HG02840 (cell line): ENCODE data around the gene IRF1.
"Not testable (repeated sequence)": the region's sequence is repeated elsewhere in the genome, so short reads cannot be mapped to it uniquely, and the experiment has no call there.

ENCODE experiments used
- ATAC-seq: cut with Tn5 transposase; IDR thresholded peaks from one replicate; pipeline ENCODE4 v1.9.1; 2021; ENCODE audit warnings: mild to moderate bottlenecking, moderate library complexity, moderate number of reproducible peaks; ENCODE audit not compliant: unreplicated experiment, low FRiP score

The IRF1 gene, protein sequence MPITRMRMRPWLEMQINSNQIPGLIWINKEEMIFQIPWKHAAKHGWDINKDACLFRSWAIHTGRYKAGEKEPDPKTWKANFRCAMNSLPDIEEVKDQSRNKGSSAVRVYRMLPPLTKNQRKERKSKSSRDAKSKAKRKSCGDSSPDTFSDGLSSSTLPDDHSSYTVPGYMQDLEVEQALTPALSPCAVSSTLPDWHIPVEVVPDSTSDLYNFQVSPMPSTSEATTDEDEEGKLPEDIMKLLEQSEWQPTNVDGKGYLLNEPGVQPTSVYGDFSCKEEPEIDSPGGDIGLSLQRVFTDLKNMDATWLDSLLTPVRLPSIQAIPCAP

GRCh38 chr5:132490484-132491367 lies at the start of gene IRF1:
TSS of gene IRF1 (minus strand) at chr5:132490773. CDS start at chr5:132489478, 1,295 bp downstream.
- ATAC-seq = peak; percentile 72

DNA sequence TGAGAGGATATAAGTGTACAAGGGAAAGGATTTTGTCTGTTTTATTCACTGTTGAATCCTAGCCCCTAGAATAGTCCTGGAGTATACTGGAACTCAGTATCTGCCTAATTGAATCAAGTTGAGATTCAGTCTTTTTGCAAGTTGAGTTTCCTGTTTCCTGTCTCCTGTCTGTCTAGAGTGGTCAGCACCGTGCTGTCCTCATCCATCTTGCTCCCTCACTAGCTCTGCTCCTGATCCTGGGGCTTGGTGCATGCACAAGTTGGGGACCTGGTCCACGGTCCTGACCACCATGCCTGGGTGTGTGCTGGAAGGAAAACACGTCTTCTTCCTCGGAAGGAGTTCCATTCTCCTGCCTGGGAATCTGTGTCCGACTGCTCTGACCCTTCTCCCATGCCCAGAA lies 49.6 kb upstream of the IRF1 start:
- ATAC-seq = no peak

DNA sequence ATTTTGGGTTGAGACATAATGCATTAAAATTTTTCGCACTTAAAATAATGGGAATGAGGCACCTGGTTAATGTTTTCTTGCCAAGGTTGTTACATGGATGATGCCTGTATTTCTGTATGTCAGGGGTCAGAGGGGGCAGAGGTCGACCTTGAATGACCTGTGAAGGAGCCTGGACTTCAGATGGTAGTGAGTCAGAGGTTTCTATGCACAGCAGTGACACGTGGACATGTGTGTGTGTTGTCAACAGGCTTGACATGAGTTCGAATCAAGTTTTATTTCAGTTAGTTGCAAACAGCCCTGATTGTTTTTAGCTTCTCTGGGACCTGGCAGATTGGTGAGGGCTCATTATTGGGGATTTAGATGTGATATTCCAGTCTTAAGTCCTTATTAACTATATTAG lies 49.1 kb upstream of the IRF1 start:
- no peak for ATAC-seq

DNA sequence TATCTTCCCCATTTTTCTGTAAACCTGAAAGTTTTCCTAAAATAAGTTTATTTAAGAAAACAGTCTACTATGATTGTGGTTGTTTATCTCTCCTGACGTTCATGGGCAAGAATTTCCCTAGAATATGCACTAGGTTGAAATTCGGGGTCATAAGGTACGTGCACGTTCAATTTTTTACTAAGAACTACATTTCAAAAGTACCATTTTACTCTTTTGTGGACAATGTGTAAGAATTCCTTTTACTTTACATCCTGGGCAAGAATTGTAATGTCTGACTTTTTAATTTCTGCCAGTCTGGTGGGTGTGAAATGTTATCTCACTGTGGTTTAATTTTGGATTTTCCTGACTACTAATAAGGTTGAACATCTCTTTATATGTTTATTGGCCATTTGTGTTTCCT lies 40.4 kb upstream of the IRF1 start:
- no peak for ATAC-seq

- no peak for ATAC-seq
Measured at GRCh38 chr5:132528866-132529634, 38.5 kb upstream of the IRF1 start.

- ATAC-seq = no peak
Measured at GRCh38 chr5:132528021-132528420, 37.4 kb upstream of the IRF1 start.

DNA sequence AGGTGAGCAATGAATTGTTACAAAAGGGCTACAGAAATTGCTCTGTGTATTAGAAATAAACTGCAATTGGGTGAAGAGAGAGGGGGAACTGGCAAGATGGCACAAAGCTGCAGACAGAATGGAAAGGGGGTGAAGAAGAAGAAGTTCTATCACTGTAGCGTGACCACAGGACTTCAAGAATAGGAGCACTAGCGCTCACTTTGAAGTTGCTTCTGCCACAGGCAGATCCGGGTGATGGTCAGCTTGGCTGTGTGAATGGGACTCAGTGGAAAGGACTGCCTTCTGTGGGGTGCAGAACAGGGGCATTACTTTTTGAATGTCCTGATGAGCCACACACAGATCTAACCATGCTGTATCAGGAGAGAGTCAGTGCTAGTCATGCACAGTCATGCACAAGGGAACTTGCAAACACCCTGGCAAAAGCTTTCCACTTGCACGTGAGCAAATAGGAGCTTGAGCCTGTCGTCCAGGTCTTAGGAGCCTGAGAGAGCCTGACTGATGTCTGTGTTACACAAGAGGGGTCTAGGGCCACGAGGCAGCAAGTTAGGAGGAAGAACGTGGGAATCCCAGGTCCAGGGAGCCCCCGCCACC lies 36.5 kb upstream of the IRF1 start:
- no peak for ATAC-seq

DNA sequence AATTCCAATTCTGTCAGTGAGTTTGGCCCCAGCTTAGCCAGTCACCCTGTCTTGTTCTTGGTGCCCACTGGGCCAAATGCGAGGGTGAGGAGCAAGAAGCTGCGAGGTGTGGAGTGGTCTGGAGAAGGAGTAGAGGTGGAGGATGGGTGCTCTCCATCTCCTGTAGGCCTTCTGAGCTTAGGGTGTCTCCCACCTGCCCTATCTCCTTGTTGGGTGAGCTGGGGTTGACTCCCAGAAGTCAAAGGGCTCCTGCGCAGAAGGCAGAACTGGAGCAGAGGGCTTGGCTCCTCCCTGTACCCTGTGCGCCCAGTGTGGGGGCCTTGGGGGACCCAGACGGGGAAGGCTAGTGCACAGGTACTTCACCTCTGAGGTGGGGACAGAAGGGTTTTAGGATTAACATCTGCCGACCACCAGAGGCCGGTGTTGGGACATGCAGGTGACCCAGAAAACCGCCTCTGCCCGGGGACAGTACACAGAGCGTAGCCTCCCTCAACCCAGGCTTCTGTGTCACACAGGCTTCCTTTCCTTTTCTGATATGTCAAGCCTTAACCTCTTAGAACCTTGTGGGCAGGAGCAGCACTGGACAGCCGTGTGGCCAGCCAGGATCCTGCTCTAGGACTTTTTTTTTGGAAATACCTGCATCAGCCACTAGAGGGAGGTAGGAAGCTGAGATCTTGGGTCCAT lies 35.9 kb upstream of the IRF1 start:
- no peak for ATAC-seq

DNA sequence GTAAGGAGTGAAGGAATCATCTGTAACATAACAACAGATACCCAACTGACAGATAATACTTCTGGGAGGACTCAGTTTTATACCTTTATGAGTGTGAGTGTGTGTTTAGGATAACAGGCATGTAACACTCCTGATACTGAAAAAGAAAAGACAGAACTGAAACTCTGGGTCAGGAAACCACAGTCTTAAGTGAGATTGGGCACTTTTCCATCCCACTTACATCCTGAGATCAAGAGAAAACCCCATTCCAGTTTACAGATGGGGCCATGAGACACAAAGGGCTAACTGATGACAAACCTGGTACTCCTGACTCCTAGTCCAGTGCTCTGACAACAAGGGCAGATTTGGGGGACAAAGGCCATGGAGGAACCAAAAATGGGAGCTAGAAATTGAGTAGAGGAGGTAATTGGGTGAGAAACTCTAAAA lies 34.7 kb upstream of the IRF1 start:
- ATAC-seq = peak; percentile 64

DNA sequence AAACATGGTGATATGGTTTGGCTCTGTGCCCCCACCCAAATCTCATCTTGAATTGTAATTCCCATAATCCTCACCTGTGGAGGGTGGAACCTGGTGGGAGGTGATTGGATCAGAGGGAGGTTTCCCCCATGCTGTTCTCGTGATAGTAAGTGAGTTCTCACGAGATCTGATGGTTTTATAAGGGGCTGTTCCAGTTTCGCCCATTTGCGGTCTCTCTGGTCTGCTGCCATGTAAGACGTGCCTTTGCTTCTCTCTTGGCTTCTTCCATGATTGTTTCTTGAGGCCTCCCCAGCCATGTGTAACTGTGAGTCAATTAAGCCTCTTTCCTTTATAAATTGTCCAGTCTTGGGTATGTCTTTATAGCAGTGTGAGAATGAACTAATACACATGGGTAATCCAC lies 34.3 kb upstream of the IRF1 start:
- ATAC-seq = not testable (repeated sequence)

GRCh38 chr5:132522067-132522466 lies 31.5 kb upstream of the IRF1 start:
- ATAC-seq = not testable (repeated sequence)

DNA sequence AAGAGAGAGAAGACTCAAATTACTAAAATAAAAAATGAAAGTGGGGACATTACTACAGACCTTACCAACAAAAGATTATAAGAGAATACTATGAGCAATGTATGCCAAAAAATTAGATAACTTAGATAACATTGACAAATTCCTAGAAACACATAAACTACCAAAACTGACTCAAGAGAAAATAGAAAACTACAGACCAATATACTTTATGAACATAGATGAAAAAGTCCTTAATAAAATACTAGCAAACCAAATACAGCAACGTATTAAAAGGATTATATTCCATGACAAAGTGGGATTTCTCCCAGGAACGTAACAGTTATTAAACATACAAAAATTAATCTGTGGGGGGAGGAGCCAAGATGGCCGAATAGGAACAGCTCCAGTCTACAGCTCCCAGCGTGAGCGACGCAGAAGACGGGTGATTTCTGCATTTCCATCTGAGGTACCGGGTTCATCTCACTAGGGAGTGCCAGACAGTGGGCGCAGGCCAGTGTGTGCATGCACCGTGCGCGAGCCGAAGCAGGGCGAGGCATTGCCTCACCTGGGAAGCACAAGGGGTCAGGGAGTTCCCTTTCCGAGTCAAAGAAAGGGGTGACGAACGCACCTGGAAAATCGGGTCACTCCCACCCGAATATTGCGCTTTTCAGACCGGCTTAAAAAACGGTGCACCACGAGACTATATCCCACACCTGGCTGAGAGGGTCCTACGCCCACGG lies 23.2 kb upstream of the IRF1 start:
- not testable (repeated sequence) for ATAC-seq

GRCh38 chr5:132510076-132510475 lies 19.5 kb upstream of the IRF1 start:
- ATAC-seq = no peak

GRCh38 chr5:132506094-132506692 lies 15.6 kb upstream of the IRF1 start:
- ATAC-seq = no peak

- no peak for ATAC-seq
Measured at GRCh38 chr5:132505641-132506040, 15.1 kb upstream of the IRF1 start.

- ATAC-seq = no peak
Measured at GRCh38 chr5:132504746-132505145, 14.2 kb upstream of the IRF1 start.

- no peak for ATAC-seq
Measured at GRCh38 chr5:132503244-132503643, 12.7 kb upstream of the IRF1 start.

DNA sequence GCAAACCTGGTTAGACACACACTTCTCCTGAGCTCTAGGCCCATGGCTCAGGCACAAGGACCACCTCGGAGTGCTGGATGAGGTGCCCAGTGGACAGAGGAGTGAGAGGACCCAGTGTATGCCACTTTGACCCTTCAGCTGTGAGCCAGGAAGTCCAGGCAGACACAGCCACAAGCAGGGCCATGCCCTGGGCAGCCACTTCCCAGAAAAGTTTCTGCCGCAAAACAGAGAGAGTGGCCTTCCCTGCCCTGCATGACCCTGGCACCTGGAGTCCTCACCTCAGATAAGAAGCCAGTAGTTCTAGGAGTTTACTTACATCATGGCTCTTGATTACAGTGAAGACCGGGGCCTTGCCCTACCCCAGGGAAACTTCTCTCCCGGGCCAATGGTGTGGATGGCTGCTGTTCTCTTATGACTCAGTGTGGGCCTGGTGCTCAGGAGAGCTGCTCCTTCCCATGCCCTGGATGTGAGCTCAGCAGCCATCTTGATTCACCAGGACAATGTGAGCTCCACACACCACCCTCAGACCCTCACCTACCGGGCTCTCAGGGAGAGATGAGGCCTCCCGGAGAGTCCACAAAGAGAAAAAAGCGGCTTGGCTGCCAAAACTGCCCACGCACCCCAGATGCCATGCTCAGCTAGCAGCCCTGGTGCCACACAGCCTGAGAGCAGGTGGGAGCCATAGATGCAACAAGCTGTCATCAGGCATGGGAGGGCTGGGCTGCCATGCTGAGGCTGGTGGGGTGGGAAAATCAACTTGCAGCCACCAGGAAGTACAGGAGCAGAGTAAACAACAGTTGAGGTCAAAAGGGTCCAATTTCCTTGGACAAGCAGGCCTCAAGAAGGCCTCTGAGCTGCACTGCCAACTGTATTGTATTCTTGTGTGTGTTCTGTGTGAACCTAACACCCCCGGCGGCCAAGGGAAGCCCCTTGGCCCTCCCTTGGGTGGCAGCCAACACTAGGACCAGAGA lies 11.7 kb upstream of the IRF1 start:
- ATAC-seq = no peak
